Lower leg skin (tissue), 3 donors: ENCODE measurements around the gene ADGRV1.

Source experiments
- POLR2A ChIP-seq, 2 donors: fragments of 450-650 bp; IDR thresholded peaks; one replicate each; pipeline ENCODE4 v1.6.1; 2016 to 2017; ENCODE audit warnings: antibody characterized with exemption in 2 of 2, mild to moderate bottlenecking in 1 of 2, moderate library complexity in 1 of 2
- TF ChIP-seq, protein P1 (sequence below), 3 donors: fragments of 450-650 bp; IDR thresholded peaks; one replicate each; pipeline ENCODE4 v1.5.1; 2016; ENCODE audit warnings: antibody characterized with exemption in 3 of 3, mild to moderate bottlenecking in 3 of 3, moderate library complexity in 2 of 3

DNA sequence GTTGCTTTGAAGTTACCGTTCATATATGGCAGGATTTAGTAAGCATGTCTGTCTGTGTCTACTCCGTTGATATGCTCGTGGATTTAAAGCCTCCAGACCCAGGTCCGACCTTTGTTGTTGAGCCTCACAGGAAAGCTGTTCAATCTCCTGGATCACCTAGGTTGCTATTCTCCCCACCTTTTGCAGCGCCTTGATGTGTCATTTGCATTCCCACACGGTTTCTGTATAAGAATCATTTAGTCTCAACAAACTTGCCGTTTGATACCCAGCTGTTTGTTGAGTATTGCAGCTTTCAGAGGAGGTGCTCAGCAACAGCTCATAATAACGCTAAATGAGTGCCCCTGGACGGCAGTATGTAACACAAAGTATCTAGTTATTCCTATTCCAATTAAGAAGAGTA, 1.2 kb upstream of the ADGRV1 start:
- TF ChIP-seq, protein P1, sequence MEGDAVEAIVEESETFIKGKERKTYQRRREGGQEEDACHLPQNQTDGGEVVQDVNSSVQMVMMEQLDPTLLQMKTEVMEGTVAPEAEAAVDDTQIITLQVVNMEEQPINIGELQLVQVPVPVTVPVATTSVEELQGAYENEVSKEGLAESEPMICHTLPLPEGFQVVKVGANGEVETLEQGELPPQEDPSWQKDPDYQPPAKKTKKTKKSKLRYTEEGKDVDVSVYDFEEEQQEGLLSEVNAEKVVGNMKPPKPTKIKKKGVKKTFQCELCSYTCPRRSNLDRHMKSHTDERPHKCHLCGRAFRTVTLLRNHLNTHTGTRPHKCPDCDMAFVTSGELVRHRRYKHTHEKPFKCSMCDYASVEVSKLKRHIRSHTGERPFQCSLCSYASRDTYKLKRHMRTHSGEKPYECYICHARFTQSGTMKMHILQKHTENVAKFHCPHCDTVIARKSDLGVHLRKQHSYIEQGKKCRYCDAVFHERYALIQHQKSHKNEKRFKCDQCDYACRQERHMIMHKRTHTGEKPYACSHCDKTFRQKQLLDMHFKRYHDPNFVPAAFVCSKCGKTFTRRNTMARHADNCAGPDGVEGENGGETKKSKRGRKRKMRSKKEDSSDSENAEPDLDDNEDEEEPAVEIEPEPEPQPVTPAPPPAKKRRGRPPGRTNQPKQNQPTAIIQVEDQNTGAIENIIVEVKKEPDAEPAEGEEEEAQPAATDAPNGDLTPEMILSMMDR (IDR thresholded peaks at IDR 0.05) = no peak
- no peak for TF ChIP-seq POLR2A (IDR thresholded peaks at IDR 0.05)
